Measurements from ENCODE around the gene TNNI3K. TPM values are rescaled to one million over a fixed set of nuclear protein-coding genes. Genes with fewer than 3 reads are reported as not detected.

Gene TNNI3K
- total and polyA plus RNA-seq, 9 of the 15 experiments (the other 6 are each of a cell fraction or from before 2014, with no cell fraction given), result 0.21 to 0.53 (median 0.32) TPM; not detected in 5

DNA sequence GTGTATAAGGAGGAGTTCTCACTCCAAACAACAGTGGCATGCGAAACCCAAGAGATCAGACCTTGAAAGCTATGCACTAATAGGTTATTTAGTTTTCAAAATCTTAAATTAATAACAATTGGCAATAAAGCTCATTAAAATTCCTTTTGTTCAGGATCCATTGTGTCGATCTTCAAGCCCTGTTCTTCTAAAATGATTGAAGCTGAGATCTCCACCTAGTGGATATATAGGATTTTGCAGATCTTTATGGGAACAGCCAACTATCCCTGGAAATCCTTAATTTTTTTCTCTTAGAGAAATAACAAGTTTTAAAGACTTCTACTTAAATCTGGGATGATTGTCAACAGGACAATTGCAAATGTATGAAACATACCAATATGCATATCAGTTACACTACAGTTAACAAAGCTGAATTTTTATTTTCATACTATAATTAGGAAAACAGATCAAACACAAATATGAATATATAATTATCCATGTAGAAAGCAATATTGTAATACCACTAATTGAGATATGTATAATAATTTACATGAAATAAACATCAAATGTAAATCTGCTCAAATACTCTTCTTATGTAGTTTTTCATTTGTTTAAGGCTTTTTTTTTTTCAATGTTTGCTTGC, 233.9 kb downstream of the TNNI3K start (continued):
- TF ChIP-seq, protein P1, sequence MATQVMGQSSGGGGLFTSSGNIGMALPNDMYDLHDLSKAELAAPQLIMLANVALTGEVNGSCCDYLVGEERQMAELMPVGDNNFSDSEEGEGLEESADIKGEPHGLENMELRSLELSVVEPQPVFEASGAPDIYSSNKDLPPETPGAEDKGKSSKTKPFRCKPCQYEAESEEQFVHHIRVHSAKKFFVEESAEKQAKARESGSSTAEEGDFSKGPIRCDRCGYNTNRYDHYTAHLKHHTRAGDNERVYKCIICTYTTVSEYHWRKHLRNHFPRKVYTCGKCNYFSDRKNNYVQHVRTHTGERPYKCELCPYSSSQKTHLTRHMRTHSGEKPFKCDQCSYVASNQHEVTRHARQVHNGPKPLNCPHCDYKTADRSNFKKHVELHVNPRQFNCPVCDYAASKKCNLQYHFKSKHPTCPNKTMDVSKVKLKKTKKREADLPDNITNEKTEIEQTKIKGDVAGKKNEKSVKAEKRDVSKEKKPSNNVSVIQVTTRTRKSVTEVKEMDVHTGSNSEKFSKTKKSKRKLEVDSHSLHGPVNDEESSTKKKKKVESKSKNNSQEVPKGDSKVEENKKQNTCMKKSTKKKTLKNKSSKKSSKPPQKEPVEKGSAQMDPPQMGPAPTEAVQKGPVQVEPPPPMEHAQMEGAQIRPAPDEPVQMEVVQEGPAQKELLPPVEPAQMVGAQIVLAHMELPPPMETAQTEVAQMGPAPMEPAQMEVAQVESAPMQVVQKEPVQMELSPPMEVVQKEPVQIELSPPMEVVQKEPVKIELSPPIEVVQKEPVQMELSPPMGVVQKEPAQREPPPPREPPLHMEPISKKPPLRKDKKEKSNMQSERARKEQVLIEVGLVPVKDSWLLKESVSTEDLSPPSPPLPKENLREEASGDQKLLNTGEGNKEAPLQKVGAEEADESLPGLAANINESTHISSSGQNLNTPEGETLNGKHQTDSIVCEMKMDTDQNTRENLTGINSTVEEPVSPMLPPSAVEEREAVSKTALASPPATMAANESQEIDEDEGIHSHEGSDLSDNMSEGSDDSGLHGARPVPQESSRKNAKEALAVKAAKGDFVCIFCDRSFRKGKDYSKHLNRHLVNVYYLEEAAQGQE (IDR thresholded peaks at IDR 0.05; ENCODE audit: borderline replicate concordance), result peak; percentile 13; the same call in 1 of the 2 replicates
- TF ChIP-seq, protein P1 (CRISPR knock-in tag; IDR thresholded peaks at IDR 0.05; ENCODE audit: low read depth), result no peak

Measured in K562 (cell line).